ENCODE results near the gene GPR157.

GPR157 gene

GRCh38 chr1:9086045-9086444 lies 42.9 kb downstream of the GPR157 start:
- DNase-seq, result no peak

- no peak for DNase-seq
Observed at GRCh38 chr1:9085306-9085940, 43.5 kb downstream of the GPR157 start.

DNA sequence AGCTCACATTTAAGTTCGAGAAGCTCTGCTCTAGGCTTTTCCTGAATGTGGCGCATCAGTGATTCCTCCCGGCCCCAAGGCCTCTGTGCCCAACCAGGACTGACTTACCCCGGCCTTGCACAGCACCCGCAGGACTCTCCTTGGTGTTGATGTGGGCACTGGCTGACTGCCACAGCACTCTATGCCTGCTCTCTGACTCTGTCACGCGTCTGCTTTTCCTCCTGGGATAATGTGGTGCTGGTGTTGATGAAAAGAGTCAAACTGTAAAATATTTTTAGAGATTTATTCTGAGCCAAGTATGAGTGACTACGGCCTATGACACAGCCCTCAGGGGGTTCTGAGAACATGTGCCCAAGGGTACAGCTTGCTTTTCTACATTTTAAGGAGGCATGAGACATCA lies 44.0 kb downstream of the GPR157 start:
- no peak for DNase-seq

GRCh38 chr1:9081473-9081872 lies 47.4 kb downstream of the GPR157 start:
- DNase-seq, result no peak

DNA sequence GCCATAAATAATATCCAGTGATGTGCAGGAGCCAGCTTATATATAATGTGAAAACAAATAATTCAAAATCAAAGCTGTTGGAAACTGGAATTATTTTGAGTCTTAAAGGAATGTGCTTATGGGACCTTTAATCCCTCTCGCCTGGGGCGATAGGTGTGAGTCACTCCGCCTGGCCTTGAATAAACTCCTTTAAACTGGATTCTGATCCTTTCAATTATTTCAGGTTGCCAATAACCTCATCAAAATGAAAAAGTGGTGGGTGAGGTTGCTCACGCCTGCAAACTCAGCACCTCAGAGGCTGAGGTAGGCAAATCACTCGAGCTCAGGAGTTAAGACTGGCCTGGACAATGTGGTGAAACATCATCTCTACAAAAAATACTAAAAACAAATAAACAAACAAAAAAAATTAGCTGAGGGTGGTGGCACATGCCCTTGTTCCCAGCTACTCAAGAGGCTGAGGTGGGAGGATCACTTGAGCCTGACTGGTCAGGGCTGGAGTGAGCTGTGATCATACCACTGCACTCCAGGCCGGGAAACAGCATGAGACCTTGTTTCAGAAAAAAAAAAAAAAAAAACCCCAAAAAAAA lies 48.1 kb downstream of the GPR157 start:
- DNase-seq, result no peak

DNA sequence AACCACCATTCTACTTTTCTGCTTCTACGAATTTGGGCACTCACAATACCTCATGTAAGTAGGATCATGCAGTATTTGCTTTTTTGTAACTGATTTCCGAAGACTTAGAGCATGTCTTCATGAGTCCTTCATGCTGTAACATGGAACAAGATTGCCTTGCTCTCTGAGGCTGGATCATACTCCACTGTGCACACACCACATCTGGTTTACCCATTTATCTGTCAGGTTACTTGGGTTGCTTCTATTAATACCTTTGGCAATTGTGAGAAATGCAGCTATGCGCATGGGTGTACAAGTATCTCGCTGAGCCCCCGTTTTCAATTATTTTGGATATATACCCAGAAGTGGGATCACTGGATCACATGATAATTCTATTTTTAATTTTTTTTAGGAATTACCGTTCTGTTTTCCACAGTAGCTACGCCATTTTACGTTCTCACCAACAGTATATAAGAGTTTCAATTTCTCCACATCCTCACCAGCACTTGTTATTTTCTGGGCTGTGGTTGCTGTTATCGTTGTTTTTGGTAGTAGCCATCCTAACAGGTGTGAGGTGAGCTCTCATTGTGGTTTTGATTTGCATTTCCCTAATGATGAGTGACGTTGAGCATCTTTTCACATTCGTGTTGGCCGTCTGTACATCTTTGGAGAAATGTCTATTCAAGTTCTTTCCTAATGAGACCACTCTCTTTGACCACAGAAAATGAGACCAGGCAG lies 48.8 kb downstream of the GPR157 start:
- no peak for DNase-seq

- DNase-seq, result no peak
Observed at GRCh38 chr1:9078752-9079500, 50.0 kb downstream of the GPR157 start.

GRCh38 chr1:9078015-9078751 lies 50.7 kb downstream of the GPR157 start:
- DNase-seq, result no peak

- no peak for DNase-seq
Observed at GRCh38 chr1:9075022-9075421, 53.9 kb downstream of the GPR157 start.

- no peak for DNase-seq
Observed at GRCh38 chr1:9073143-9073542, 55.8 kb downstream of the GPR157 start.

DNA sequence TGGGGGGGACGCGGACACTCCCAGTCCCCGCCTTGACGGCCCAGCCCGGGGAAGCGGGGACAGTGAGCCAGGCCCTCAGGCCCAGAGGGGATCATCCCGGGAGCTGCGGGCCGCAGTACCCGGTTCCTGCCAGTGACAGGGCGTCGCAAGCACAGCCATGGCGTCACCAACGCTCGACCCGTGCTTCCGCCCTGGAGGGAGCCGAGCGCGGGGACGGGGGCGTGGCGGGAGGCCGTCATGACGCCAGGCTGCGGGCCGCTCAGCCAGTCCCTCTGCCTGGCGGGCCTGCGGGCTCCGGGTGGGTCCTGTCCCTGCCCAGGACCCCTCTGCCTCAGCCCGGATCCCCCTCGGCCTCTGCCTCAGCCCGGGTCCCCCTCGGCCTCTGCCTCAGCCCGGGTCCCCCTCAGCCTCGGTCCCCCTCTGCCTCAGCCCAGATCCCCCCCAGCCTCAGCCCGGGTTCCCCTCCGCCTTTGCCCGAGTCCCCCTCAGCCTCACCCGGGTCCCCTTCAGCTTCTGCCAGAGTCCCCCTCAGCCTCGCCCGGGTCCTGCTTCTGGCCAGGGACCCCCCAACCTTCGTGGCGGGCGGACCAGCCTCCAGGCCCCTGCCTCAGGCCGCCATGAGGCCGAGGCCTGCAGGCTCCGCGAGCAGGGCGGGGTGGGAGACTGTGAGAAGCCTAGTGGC lies 57.2 kb downstream of the GPR157 start:
- no peak for DNase-seq

GRCh38 chr1:9070486-9070885 lies 58.4 kb downstream of the GPR157 start:
- no peak for DNase-seq

- DNase-seq, result peak; percentile 54
Observed at GRCh38 chr1:9069326-9070100, 59.4 kb downstream of the GPR157 start, which contains the start of gene SLC2A5. SLC2A5 (minus strand) TSS chr1:9069635; CDS start chr1:9069536, 99 bp downstream.

GRCh38 chr1:9068981-9069325 lies 59.9 kb downstream of the GPR157 start:
- no peak for DNase-seq

- no peak for DNase-seq
Observed at GRCh38 chr1:9066945-9067807, 61.7 kb downstream of the GPR157 start.

DNA sequence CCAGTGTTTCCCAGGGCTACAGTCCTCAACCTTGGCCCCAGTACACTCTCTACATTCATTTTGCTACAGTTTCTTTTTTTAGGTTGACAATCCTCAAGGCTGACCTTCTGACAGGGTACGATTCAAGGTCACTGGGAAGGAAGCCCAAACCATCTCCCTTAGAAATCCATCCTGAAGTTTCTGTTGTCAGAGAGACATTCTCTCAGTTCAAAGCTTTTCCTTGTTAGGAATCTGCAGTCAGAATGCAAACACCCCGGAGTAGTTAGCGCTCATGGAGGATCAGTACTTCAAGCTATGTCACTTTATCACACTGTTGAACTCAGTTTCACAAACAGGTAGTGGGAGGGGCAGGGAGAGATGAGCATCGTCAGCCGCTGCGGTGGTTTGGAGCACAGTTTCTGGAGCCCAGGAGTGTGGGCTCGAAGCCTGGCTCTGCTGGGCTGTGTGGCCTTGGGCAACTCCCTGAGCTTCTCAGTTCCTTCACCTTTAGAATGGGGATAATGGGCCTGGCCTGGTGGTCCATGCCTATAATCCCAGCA lies 63.6 kb downstream of the GPR157 start:
- no peak for DNase-seq

DNA sequence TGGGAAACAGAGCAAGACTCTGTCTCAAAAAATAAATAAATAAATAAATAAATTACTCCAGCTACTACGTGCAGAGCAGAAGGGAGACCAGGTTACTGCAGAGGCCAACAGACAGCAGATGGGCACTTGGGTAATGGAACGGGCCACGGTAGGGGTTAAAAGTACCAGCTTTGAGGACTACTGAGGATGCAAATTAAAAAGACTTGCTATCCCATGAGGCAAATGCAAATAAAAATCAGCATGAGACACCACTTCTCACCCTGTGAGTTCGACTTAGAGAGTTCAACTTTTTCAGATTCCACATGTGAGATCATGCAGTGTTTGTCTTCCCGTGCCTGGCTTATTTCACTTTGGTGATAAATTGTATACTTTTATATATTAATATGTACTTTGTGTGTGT lies 66.1 kb downstream of the GPR157 start:
- no peak for DNase-seq

DNA sequence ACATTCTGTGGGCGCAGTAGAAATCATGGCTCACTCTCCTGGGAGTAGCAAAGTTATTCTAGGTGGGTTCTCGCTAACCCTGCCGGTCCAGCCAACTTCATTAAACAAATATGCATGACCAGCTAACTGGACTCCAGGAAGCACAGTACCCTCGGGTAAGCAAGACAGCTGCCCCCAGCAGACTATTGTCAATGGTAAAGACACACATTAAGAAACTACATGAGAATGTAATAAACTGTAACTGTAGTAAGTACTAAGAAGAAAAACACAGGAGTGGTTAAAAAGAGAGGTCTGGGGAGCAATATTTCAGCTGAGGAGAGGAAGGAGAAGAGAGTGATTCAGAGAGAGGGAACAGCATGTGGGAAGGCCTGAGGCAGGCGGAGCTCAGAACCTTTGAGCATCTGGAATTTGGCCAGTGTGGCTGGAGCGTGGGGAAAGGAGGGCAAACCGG lies 66.9 kb downstream of the GPR157 start:
- no peak for DNase-seq

- no peak for DNase-seq
Observed at GRCh38 chr1:9061252-9061960, 67.5 kb downstream of the GPR157 start.
